ENCODE data around the gene TSR3.
A peak's percentile ranks its signal among the peaks of the same experiment; 100 is the strongest.
"Not testable (repeated sequence)": the region's sequence is repeated elsewhere in the genome, so short reads cannot be mapped to it uniquely, and the experiment has no call there.

Gene TSR3

GRCh38 chr16:1337486-1337885 lies 14.2 kb downstream of the TSR3 start:
- DNase-seq (ENCODE audit: low read depth): no peak

GRCh38 chr16:1336619-1337018 lies 15.1 kb downstream of the TSR3 start:
- DNase-seq (ENCODE audit: low read depth): no peak

- no peak for DNase-seq (ENCODE audit: low read depth)
These were observed 15.7 kb downstream of the TSR3 start for GRCh38 chr16:1335996-1336395.

- no peak for DNase-seq (ENCODE audit: low read depth)
These were observed 16.3 kb downstream of the TSR3 start for GRCh38 chr16:1335211-1335971.

- no peak for DNase-seq (ENCODE audit: low read depth)
These were observed 16.9 kb downstream of the TSR3 start for GRCh38 chr16:1334739-1335138.

- DNase-seq (ENCODE audit: low read depth): no peak
These were observed 17.6 kb downstream of the TSR3 start for GRCh38 chr16:1333854-1334700.

GRCh38 chr16:1333149-1333812 lies 18.4 kb downstream of the TSR3 start, which contains the start of gene BAIAP3:
Gene BAIAP3, plus strand, starts transcription at chr16:1333645. Its CDS starts 4,905 bp downstream, at chr16:1338550.
- DNase-seq (ENCODE audit: low read depth): peak; percentile 34

GRCh38 chr16:1332618-1333148 lies 19.0 kb downstream of the TSR3 start:
- DNase-seq (ENCODE audit: low read depth): no peak

GRCh38 chr16:1331712-1332617 lies 19.7 kb downstream of the TSR3 start:
- no peak for DNase-seq (ENCODE audit: low read depth)

- DNase-seq (ENCODE audit: low read depth): no peak
These were observed 20.6 kb downstream of the TSR3 start for GRCh38 chr16:1330931-1331711.

GRCh38 chr16:1330260-1330914 lies 21.3 kb downstream of the TSR3 start:
- DNase-seq (ENCODE audit: low read depth): no peak

GRCh38 chr16:1328961-1329360 lies 22.7 kb downstream of the TSR3 start:
- DNase-seq (ENCODE audit: low read depth): not testable (repeated sequence)

GRCh38 chr16:1328136-1328535 lies 23.5 kb downstream of the TSR3 start:
- not testable (repeated sequence) for DNase-seq (ENCODE audit: low read depth)

- no peak for DNase-seq (ENCODE audit: low read depth)
These were observed 24.1 kb downstream of the TSR3 start for GRCh38 chr16:1327619-1327947.

- DNase-seq (ENCODE audit: low read depth): no peak
These were observed 24.6 kb downstream of the TSR3 start for GRCh38 chr16:1326946-1327618.

- no peak for DNase-seq (ENCODE audit: low read depth)
These were observed 25.3 kb downstream of the TSR3 start for GRCh38 chr16:1326391-1326790.

GRCh38 chr16:1325673-1326371 lies 25.9 kb downstream of the TSR3 start:
- no peak for DNase-seq (ENCODE audit: low read depth)

GRCh38 chr16:1325261-1325660 lies 26.4 kb downstream of the TSR3 start:
- DNase-seq (ENCODE audit: low read depth): no peak

GRCh38 chr16:1324286-1324826 lies 27.3 kb downstream of the TSR3 start:
- no peak for DNase-seq (ENCODE audit: low read depth)
